Mucosa of gallbladder (tissue), 1 donor: ENCODE measurements around the gene SYNE4. TPM values are rescaled to one million over a fixed set of nuclear protein-coding genes. Genes with fewer than 3 reads are reported as not detected.
"Not testable (repeated sequence)": the region's sequence is repeated elsewhere in the genome, so short reads cannot be mapped to it uniquely, and the experiment has no call there.

Experiments
- DNase-seq: peaks from one replicate; pipeline ENCODE4 v3.0.0-alpha.2; 2020; ENCODE audit warnings: low spot score
- total RNA-seq: library from RNA; stranded (reverse); gene quantifications from one replicate; pipeline ENCODE4 v1.2.1, GENCODE V29; 2021
- donor health status: DM: no; HTN: no; CAD: no.

Gene SYNE4
- total RNA-seq = 17.4 TPM

DNA sequence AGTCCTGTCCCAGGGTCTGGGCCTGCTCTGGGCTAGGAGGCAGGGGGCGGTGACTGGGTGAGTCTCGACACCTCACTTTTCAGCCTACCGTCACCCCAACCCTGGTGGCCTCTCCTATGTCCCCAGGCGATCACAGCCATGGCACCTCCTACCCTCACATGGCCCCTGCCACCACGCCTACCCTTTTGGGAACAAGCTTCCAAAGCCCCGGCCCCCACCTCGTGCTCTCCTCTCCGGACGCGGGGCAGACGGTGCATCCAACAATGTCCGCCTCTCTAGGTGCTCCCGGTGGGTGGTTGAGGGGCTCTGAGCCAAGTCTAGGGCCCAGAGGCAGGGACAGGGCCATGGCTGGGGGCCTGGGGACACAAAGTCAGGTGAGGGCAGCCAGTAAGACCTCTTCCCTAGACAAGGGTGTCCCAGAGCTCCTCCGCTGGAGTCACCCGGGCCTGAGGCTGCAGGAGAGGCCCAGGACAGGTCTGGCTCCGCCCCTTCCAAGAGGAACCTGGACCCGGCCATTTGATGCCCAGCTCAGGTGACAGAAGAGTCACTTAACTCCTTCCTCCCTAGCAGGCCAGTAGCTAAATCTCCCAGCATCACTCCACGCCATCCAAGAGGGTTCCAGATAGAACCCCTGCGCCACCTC, at the start of gene SYNE4:
SYNE4 (minus strand) TSS at position 478 of the 643 bp plus-strand sequence; CDS start at position 346, 132 bp downstream.
- DNase-seq = peak; percentile 74

- peak; percentile 94 for DNase-seq
Measured at GRCh38 chr19:36054733-36055686, 46.4 kb upstream of the SYNE4 start, which contains the start of gene WDR62. Gene WDR62, plus strand, starts transcription at chr19:36054897. Its CDS starts 75 bp downstream, at chr19:36054972.

GRCh38 chr19:36054119-36054732, 45.6 kb upstream of the SYNE4 start, which contains the start of gene THAP8:
Gene THAP8, minus strand, starts transcription at chr19:36054285. Its CDS starts 68 bp downstream, at chr19:36054217.
- DNase-seq = peak; percentile 100

DNA sequence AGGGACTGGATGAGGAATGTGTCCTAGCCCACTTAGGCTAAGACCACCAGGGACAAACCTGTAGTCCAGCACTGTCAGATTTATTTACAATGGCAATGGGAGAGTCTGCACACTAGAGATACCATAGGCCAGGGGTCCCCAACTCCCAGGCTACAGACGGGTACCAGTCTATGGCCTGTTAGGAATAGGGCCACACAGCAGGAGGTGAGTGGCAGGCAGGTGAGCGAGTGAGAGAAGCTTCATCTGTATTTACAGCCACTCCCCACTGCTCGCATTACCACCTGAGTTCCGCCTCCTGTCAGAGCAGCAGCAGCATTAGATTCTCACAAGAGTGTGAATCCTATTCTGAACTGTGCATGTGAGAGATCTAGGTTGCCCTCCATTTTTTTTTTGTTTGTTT, 43.0 kb upstream of the SYNE4 start:
- no peak for DNase-seq

DNA sequence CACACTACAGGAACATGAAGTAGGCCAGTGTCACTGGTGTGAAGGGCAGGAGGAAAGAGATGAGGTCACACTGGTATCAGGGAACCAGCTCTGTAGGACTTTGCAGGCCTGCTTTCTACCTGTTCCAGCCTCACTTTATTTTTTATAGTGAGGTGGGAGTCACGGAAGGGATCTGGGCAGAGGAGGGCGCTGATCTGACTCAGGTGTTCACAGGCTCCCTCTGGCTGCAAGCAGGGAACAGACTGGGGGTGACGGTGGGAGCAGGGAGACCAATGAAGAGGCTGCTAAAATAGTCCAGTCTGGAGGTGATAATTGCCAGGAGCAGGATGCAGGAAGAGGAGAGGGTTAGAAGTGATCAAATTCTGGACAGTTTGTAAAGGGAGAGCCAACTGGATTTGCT, 42.6 kb upstream of the SYNE4 start:
- DNase-seq = no peak

DNA sequence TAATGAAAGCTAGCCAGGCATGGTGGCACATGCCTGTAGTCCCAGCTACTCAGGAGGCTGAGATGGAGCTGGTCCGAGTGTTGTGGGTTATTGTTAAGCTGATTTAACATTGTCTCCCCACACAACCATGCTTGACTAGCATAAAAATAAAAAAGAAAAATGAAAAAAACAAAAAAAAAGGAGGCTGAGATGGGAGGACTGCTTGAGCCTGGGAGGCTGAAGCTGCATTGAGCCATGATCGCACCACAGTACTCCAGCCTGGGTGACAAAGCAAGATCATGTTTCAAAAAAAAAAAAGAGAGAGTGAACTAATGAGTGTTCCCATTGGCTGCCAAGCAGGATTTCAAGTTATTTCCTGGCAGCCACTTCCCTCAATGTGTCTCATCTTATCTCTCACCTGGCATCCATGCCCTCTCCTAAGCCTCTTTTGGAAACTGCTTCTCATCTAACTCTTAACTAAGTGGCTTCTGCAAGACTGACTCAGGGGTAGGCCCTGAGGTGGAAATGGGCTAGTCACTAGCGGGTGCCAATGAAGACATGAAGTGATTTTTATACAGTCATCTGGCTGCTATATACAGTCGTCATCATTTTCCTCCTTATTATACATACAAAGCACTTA, 40.6 kb upstream of the SYNE4 start:
- DNase-seq = no peak

DNA sequence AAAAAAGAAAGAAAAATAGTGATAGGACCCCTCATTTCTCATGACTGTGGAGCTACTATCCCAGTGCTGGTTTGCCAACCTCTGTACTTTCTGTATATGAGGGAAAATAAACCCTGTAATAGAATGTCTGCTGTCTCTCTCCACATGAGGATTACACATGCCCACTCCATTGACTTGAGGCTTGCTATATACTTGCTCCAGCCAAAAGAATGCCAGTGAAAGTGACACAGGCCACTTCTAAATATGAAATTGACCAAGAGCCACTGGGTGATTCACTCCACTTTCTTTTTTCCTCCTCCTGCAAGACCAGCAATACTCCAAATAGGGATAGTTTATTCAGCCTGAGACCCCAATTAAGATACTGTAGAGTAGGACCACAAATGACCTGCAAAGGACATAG, 39.2 kb upstream of the SYNE4 start:
- DNase-seq = no peak

DNA sequence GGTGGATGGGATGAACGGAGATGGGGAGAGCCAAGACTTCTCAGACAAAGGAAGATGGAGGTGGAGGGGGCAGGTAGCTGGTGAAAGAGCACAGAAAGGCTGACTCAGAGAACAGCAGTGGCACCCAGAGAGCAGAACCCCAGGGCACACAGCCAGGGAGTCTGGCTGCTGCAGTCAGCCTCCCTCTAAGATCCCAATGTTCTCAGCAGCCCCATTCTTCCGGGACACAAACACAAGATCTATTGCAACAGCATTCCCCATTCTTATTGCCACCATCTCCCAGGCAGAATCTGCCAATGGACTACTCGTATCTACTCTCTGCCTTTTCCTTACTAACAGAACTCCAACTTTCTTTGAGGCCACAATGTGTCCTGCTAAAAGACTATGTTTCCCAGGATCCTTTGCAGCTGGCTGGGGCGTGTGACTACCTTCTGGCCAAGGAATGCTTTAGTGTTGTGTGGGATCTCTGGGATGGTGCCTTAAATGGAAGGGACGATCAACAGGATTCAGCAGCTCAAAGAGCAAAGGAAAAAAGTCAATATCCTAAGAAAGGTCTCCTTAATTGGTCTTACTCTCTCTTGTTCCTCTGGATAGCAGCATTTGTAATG, 37.9 kb upstream of the SYNE4 start:
- no peak for DNase-seq

- no peak for DNase-seq
Measured at GRCh38 chr19:36043952-36044351, 35.3 kb upstream of the SYNE4 start.

GRCh38 chr19:36041831-36042230, 33.2 kb upstream of the SYNE4 start:
- DNase-seq = peak; percentile 31

GRCh38 chr19:36041092-36041491, 32.5 kb upstream of the SYNE4 start:
- not testable (repeated sequence) for DNase-seq

GRCh38 chr19:36040495-36040894, 31.9 kb upstream of the SYNE4 start:
- DNase-seq = no peak

GRCh38 chr19:36032251-36033104, 23.9 kb upstream of the SYNE4 start, which contains the start of gene CLIP3:
Gene CLIP3, minus strand, starts transcription at chr19:36032873. Its CDS starts 516 bp downstream, at chr19:36032357.
- DNase-seq = peak; percentile 51

GRCh38 chr19:36031308-36031707, 22.7 kb upstream of the SYNE4 start:
- no peak for DNase-seq

GRCh38 chr19:36030264-36031148, 21.9 kb upstream of the SYNE4 start:
- no peak for DNase-seq

- no peak for DNase-seq
Measured at GRCh38 chr19:36028313-36029041, 19.9 kb upstream of the SYNE4 start.

DNA sequence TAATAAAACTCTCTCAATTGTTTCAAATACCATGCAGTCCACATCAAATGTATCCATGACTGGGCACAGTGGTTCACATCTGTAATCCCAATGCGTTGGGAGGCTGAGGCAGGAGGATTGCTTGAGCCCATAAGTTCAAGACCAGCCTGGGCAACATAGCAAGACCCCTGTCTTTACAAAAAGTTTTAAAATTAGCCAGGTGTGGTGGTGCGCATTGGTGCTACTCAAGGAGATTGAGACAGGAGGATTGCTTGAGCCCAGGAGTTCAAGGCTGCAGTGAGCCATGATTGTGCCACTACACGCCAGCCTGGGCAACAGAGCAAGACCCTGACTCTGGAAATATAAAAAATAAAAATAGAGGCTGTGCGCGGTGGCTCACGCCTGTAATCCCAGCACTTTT, 19.1 kb upstream of the SYNE4 start:
- no peak for DNase-seq

DNA sequence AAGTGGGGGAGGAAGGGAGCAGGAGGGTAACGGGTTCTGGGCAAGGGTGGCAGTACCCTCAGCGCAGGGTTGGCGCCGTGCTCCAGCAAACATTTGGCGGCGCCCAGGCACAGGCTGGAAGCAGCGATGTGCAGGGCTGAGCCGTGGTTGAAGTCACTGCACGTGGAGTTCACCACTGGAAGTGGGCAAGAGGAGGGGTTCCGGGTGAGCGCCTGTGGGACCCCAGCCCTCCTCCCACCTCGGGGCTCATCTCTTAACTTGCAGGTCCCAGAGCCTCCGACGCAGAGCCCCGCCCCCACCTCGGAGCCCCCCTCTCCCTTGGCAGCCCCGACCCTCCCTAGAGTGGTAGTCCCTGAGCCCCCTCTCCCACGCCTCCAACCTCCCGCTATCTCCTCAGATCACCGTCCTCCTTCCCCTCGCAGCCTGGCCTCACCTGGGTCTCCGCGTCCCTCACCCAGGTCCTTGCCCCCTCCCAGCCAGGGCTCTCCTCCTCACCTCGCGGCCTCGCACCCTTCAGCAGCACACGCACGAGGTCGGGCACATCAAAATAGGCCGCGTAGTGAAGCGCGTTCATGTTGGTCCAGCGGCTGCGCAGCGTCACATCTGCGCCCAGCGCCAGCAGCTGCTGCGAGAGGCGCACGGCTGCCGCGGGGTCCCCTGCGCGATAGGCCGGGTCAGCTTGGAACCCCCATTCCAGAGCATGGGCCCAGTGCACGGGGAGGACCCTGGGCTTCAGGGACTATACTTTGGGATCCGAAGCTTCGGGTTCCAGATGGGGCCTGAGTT, 17.7 kb upstream of the SYNE4 start:
- DNase-seq = no peak
